ENCODE results near the gene CEP128.
A peak's percentile ranks its signal among the peaks of the same experiment; 100 is the strongest.
"Not testable (repeated sequence)": the region's sequence is repeated elsewhere in the genome, so short reads cannot be mapped to it uniquely, and the experiment has no call there.

Gene CEP128

DNA sequence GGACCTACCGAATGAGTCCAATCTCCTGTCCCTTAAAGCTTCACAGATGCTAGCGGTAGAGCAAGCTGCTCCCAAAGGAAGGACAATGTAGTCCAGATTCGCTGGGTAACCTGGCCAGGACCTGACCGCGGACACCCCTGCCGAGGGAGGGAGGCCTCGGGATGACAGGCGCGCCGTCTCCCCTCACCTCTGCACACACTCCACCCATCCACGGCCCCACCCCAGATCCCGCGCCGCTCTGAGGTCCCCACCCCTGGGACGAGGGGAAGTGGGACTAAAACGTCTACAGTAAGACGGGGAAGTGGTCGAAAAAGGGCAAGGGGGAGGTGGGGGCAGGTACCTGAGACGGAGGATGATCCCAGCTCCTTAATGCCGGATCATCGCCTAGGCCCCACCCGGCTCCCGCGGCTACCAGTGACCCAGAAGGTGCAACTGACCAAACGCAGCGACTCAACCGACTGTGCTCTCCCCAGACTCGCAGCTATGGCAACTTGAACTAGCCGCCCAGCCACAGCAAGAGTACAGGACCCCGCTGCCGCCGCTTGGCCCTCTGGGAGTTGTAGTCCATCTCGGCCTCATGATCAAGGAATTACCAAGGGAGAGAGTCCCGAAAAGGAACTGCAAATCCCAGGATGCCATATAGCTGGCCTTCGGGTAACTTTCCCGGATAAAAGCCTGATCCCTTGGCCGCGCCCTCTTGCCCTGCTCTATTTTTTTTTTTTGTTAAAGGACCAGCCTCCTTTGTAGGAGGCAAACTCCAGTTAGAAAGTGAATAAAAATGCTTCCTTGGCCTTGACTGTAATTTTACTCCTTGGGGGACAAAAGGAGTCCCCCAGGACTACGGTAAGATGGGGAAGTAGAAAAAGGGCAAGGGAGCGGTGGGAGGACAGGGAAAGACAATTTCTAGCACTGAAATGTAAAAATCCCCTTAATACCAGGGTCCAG lies at the start of gene CEP128:
Gene CEP128, minus strand, starts transcription at position 498 of the 945 bp plus-strand sequence.
- DNase-seq = peak; percentile 88 to 89

DNA sequence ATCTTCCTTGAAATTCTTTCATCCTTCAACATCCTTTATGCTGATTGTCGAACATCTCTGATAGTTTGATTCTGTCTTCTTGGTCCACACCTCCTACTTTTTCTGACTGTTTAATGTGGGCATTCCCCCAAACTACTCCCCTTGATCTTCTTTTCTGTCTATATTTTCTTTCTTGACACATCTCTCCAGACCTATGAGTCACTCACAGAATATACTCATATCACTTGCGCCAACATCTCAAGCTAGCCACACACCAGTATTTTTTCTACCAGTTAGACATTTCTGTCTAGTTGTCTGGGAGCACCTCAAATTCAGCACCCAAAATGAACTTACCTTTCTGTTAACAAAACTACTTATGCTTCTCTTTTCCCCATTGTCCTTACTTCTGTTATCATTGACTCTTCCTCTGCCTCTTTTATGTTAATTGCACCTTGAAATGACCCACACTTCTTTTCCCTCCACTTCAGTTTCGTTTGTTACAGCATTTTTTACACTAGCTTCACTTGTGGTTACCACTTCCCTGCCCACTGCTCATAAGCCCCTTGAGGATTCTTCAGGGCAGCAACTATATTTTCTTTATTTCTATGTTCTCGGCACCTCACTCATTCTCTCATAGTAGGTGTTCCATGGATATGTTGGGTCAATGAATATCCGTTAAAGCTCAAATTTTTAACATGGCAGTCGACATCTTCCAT lies 47.3 kb upstream of the CEP128 start:
- DNase-seq = no peak

DNA sequence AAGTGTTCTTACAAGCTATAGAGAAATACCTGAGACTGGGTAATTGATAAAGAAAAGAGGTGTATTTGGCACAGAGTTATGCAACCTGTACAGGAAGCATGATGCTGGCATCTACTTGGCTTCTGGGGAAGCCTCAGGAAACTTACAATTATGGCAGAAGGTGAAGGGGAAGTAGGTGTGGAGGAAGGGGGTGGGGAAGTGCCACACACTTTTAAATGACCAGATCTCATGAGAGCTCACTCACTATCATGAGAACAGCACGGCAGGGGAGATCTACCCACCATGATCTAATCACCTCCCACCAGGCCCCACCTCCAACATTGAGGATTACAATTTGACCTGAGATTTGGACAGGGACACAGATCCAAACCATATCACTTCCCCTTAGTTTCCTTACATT lies 46.7 kb upstream of the CEP128 start:
- DNase-seq = no peak

DNA sequence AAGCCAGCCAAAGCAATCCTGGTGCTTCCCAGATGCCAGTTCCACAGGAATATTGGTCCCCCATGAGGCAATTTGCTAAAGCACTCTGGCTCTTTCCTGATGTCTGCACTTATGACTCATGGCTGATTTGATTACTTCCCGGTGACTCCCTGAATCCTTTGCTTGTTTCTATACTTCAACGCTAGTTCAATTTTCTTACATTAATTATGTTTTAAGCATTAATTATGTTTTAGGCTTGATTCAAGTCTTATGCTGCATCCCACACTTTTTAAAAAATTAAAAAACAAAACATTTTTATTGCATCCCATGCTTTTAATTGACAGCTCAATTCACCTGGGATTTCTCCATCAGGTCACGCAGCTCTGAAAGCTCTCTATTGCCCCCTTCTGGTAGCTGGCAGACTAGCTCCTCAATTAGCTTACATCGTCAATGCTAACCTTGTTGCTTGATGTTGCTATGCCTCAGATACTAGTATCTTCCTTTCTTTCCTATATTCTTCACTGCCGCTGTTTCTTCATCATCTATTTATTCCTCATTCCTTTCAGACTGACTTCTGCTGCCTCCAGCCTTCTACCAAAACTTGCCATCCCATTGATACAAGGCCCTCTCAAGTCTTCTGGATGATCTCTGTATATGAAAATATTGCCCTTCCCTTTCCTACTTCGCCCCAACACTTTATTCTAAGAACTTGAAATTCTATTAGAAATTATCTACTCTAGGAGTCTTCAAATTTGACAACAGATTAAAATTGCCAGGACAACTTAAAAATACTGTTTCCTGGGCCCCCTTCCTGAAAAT lies 45.9 kb upstream of the CEP128 start:
- DNase-seq = peak; percentile 61 to 70

DNA sequence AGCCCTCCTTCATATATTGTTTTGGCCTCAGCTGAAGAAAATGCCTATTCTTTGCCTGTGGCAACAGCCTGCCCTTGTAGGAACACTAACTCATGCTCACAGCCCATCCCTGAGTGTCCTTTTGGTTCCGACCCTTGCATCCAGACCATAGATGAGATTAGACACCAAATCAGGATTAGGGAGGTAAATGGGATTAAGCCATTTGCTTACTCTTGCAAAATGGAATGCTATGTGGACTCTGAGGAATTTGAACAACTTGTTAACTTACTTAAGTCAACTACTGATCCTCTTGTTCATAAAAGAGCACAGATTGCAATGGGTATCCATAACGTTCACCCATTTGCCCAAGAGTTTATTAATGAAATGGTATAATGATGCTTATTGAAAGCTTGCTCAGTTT lies 41.2 kb upstream of the CEP128 start:
- DNase-seq = no peak

DNA sequence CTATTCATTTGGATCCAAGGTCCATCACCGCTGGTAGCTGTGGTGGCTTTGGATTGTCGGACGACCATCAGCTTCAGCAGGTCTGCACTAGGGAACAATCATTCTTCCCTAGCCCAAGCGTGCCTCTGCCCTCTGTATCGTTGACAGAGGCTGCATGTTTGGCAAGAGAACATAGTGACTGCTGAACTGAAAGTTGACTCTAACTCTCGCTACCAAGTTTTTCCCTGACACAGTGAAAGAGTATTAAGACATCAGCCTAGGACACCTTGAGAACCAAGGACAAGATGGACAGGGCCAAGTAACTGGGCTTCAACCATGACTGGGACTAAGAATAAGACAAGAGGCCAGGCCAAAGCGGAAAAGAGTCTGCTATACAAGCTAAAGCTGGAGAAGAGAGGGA lies 40.1 kb upstream of the CEP128 start:
- no peak for DNase-seq

DNA sequence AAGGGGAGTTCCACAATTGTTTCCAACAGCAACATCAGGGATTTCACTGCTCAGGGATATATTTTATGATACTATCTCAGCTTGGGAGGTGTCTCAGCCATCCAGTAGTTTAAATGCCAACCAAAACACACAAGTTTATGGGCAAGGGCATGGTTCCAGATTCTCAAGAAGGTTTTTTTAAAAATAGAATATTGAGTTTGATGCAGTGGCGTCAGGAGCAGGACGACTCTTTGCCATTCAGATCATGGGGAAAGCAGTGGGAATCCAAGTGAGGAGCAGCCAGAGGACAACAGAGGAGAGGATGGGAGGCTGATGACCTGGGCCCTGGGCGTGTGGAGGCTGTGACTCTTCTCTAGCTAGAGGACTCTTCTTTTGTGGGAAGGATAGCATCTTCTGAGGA lies 39.6 kb upstream of the CEP128 start:
- DNase-seq = no peak

DNA sequence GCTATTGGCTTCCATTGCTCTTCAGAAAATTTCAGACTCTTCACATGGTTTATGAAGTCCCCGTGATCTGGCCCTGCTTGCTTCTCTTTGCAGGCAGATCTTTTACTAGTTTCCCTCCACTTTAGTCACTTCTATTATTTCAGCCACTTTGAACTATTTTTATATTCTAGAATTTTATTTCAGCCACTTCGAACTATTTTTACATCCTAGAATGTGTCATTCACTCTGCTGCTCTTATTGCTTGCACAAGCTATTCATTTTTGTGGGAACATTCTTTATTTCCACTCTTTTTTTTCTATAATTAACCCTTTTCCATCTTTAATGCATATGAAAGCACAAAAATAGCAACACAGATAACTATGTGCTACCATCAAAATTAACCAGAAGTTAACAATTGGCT lies 38.4 kb upstream of the CEP128 start:
- DNase-seq = no peak

DNA sequence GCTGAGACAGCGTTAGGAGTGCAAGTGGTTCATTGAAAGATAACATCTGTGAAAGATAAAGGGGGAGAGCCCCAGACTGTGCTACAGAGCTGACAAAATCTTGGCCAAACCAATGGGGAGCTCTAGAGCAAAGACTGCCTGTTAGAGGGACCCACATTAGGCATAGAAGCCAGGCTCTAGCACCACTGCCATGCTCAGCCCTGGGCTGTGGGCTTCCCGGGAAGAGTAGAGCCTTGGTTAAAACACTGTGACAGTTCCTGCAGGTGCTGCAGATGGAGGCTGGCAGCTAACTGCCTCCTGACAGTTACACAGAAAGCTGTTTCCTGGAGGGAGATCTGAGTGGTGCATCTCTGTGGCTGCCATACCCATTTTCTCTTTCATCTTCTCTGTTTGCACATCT lies 36.9 kb upstream of the CEP128 start:
- no peak for DNase-seq

DNA sequence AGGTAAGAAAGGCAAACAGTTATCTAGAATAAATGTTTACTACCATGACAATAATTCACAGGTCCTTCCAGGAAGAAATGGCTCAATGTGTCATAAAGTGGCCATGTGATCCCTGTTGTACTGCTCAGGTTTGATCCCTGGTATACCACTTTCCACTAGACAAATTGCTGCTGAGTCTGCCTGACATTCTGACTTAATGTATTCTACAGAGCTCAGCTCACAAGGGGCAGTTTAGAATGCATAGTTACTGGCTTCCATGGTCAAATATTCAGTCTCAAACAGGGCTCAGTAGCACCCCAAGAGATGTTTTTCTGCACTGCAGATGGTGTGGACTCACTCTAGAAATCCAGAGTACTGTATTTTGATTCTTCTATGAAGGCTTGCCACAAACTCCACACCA lies 35.7 kb upstream of the CEP128 start:
- DNase-seq = no peak

DNA sequence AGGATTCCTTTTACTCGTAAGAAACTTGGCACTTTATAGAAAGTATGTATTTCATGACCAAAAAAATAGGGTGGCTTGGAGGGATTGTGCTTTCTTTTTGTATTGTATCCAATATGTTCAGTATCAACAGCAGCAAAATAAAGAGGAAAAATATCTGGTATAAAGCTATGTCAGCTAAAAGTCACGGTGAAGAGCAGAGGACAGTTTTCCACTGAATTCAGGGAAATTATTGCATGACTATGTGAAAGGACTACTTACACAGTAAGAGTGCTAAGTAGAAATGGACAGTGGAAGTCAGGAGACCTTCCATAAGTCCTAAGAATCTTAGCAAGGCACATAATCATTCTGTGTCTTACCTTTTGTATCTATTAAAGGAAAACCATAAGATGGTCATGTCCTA lies 33.1 kb upstream of the CEP128 start:
- no peak for DNase-seq

DNA sequence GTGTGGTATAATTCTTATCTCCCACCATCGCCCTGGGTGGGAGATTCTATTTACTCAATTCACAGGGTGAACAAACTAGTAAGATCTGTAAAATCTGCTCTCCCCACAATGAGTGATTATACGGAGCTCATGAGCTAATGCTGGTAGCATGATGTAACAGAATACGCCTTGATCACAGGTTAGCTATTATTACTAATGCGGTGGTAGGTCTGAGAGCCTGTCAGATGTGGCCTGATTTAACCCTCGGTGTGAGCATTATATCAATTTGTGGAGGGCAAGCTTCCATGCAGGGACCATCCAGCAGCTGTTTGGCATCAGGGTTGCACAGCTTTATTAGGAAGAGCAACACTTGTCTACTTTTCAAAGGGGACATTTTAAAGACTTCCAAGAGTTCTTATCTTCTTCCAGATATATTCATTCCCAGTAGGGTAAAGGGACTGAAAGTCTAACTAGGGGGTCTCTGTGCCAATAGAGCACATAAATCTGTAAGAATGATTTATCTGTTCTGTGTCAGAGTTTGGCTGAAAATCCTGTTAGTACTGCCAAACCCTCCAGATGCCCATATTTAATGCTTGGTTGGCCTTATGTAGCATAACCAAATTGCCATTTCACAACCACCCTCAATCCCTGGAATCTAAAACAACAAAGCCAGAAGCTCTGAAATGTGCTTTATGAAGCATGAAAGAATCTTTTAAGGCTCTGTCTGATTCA lies 32.5 kb upstream of the CEP128 start:
- no peak for DNase-seq

DNA sequence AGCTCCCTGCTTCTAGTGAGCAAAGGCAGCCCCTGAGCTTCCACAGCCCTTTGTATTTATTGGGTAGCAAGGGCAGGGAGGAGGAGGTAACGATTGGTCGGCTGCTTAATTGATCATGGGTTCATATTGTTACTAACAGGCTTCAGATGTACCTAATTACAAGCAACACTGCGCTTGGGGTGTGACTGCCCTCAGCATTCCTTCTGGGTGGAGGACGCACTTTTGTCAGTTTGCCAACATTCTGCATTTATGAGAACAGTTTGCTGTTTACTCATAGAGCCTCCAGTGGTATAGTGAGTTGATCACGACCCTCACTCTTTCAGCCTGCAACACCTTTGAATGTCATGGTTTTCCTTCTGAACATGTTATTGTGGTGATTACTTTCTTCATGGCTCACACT lies 23.5 kb upstream of the CEP128 start:
- no peak for DNase-seq

DNA sequence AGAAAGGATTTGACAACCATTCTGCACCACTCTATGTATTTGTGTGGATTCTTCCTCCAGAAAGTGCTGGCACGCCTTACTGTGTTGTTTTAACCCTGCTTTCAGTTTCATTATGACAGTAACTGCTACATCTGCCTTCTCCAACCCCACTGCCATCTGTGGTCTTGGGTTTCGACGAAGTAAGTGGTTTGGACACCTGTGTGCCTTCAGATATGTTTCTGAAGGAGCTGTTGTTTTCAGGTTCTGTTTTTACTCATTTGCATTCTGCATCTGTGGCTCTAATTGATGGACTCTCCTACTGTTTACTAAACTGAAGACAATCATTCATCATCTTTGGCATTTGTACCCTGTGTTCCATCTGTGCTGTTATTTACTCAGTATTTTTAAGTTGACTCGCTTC lies 18.0 kb upstream of the CEP128 start:
- DNase-seq = peak; percentile 33 to 48

DNA sequence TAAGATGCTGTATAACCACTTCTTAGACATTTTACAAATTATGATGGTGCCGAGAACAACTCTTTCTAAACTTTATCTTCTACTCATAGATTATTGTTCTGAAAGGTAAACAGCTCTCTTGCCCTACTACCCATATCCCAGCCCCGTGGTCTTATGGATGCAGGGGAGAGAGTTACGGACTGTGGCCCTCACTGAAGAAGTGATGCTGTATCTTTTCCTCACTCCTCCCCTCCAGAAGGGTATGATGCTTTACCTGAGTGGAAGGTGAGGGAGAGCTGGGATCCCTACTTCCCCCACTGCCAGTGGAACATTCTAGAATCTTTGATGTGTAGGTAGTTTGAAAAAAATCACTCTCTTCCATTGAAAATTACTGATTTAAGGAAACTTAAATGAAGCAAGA lies 17.4 kb upstream of the CEP128 start:
- DNase-seq = no peak

DNA sequence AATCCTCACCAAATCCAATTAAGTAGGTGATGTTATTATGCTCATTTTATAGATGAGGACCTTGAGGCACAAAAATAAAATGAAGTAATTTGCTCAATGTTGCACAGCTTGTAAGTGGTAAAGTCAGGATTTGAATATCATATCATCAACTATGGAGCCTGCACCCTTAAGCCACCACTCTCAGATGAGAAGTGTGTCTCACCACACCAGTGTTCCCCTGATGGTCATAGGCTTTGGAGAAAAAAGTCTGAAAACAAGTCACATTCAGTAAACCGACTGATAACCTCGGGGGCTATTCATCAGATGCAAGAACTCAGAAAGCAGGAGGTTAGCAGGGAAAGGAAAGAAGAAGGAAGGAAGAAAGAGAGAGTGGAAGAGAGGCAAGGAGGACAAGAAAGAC lies 16.7 kb upstream of the CEP128 start:
- no peak for DNase-seq

DNA sequence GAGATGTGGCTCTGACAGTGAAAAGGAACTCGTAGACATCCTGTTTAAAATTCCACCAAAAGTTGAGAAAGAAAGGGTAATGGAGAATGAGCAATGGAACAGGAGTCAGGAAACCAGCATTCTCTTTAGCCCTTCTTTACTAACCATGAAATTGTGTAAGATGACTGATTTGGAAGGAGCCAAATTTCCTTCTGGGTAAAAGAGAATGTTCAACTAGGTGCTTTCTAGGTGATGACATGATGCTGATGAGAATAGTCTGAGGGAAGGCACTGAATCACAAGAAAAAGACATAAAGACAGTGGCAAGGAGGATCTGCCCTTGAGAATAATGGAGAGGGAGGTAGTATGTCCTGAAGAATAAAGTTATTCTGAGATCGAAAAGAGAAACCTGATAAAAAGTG lies 16.1 kb upstream of the CEP128 start:
- DNase-seq = no peak

DNA sequence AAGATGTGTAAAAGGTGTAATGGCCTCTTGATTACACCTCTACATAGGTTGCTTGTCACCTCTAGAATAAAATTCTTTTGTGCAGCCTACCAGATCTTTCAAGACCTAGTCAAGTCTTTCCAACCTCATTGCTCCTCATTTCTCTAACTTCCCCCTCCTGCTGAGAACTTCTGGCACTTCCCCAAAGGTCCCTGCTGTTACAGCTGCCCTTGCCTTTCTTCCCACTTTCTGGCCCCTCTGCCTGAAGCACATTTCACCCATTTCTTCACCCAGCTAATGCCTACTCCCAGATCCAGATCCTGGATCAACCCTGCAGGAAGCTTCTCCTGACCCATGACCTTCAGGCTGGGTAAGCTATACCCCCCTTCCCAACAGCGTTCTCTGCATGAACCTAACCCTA lies 15.4 kb upstream of the CEP128 start:
- DNase-seq = no peak

DNA sequence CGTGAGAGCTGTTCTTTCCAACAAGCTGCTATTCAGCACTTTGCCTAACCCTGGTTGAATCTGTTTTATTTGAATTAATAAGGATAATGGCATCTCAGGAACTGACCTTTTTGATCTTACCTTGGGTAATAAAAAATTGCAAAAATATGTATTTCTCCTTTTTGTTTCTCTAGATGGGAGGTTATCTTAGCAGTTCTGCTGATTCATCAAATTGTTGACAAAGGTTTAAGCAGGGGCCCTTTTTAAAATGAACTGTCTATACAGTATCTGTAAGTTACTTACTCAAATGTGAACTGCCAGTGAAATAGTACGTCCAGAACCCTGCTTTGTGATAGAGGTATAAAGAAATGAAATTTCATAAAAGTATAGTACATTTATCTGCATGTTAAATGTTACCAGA lies 14.6 kb upstream of the CEP128 start:
- DNase-seq = no peak

DNA sequence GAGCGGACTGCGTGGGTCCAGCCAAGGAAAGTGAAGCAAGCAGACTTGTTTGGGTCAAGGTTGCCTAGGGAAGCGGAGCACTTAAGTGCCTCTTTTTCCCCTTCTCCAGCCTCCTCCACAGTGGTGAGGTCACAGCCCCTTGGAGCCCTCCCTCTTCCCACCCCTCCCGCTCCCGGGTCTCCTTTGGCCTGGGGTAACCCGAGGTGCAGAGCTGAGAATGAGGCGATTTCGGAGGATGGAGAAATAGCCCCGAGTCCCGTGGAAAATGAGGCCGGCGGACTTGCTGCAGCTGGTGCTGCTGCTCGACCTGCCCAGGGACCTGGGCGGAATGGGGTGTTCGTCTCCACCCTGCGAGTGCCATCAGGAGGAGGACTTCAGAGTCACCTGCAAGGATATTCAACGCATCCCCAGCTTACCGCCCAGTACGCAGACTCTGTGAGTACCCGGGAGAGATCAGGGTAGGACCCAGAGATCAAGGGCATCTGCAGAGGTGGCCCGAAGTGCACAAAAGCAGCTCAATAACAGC lies 13.9 kb upstream of the CEP128 start, which contains the start of gene TSHR:
Gene TSHR, plus strand, starts transcription at position 206 of the 526 bp plus-strand sequence. Its CDS starts 60 bp downstream, at position 266.
- DNase-seq = no peak

DNA sequence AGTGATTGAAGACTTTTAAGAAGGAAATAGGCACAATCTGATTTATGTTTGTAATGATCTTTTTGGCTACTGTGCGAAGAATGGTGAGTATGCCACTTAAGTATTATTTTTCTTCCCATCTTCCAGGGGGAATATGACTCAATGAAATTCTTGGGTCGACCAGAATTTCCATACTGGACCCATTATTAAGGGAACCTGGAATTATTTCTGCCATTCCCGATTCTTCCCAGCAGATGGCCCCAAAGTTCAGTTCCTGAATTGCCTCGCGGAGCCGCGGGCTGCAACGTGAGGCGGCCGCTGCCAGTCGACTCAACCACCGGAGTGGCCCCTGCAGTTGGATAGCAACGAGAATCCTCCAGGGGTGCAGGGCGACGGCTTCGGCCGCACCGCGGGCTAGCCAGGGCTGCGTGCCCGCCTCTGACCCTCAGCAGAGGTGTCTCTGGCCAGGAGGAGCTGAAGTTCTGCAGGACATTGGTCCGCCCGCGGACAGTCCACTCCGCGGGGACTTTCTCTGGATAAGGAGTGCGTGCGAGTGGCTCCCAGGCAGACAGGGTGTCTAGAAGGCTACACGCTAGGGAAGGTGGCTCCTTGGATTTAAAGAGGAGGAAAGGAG lies 13.3 kb upstream of the CEP128 start:
- peak; percentile 76 to 82 for DNase-seq

DNA sequence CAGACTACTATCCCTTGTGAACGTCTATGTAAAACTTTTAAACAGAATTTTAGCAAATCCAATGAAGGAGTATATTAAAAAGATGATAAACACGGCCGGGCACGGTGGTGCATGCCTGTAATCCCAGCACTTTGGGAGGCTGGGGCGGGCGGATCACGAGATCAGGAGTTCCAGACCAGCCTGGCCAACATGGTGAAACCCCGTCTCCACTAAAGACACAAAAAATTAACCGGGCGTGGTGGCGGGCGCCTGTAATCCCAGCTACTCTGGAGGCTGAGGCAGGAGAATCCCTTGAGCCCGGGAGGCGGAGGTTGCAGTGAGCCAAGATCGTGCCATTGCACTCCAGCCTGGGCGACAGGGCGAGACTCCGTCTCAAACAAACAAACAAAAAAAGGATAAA lies 11.7 kb upstream of the CEP128 start:
- not testable (repeated sequence) for DNase-seq
